ENCODE data around the gene NRXN2. TPM values are rescaled to one million over a fixed set of nuclear protein-coding genes. Genes with fewer than 3 reads are reported as not detected.

The NRXN2 gene
- total and polyA plus RNA-seq, 2 of the 13 experiments (the other 11 are each of a cell fraction or from before 2014, with no cell fraction given) = not detected

DNA sequence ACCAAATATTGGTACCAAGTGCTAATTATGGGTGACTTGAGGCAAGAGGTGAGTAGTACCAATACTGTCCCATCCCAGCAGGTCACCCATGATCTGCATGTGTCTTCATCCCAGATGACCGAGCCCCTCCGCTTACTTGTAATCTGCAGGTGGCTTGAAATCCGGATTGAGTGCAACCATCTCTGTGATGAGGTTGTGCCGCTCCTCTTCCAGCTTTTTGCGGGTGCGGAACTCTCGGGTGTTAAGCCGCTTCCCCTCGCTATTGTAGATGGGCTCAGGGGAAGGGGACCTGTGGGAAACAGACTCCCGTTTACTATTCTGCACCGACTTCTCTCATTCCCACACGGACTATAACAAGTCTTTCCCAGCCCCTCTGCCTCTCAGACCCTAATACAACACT, 47.1 kb upstream of the NRXN2 start:
- H3K4me3 ChIP-seq (replicated peaks in 1 of 3; ENCODE audit: insufficient read depth in 1 of 3, low read depth in 2 of 3, low read length in 3 of 3) = no peak overlapping the region
- POLR2A ChIA-PET = interaction anchor here (1.2 kb wide), 1 partner anchor 9 kb away, joined by 3 read pairs; the partner anchor contains the start of gene SF1
- H2AFZ ChIP-seq (ENCODE audit: low read length) = no peak overlapping the region
- H3K9ac ChIP-seq (ENCODE audit: insufficient read depth, low read depth, low read length) = no peak overlapping the region
- DNase-seq (ENCODE audit: low spot score) = no peak
- H3K27ac ChIP-seq (ENCODE audit: extremely low read length, insufficient read depth, low read length) = no peak overlapping the region
- no peak for FAIRE-seq
- in situ Hi-C loops (cut with HindIII; ENCODE audit: extremely low pct_ligation_motif_present, low pct_unique_long_range_greater_than_20kb) (no loop called here), intact Hi-C loops (cut with micrococcal nuclease; ENCODE audit: unreplicated experiment) (no loop called here)
- peak; percentile 36; the same call in 1 of the 2 replicates for TF ChIP-seq POLR2G (IDR thresholded peaks at IDR 0.05; ENCODE audit: low read depth, low read length)
- TF ChIP-seq MAFK (conservative IDR thresholded peaks at IDR 0.05 in 1 of 2, IDR thresholded peaks at IDR 0.05 in 1 of 2; ENCODE audit: low read length in 2 of 2) = no peak
- peak; percentile 91 for TF ChIP-seq RBM22 (optimal IDR thresholded peaks at IDR 0.05; ENCODE audit: low read length)
- no peak for TF ChIP-seq TOPORS (CRISPR knock-in tag; IDR thresholded peaks at IDR 0.05)
- TF ChIP-seq POLR2A (IDR thresholded peaks at IDR 0.05; ENCODE audit: insufficient read depth in 1 of 2, low read depth in 2 of 2, low read length in 2 of 2) = peak in 1 of 2 experiments; percentile 38; a peak in 2 of 4 replicates
- H3K79me2 ChIP-seq (ENCODE audit: insufficient read depth, low read length) = peaks cover 37% of the 10 kb centered on the region
- no peak for ATAC-seq
- H3K27me3 ChIP-seq (ENCODE audit: control insufficient read depth in 1 of 2, insufficient read depth in 2 of 2, low read length in 2 of 2) = no peaks in the 10 kb centered on the region
- BruUV-seq (replicated peaks) = no TSS peak
- no peak overlapping the region for H3K4me2 ChIP-seq (ENCODE audit: low read depth, low read length)
- CTCF ChIA-PET (ENCODE audit: low intra/inter-chr PET ratio, low total read pairs) = no interaction called here
- over 99% methylated on average over 12 of the region's 12 CpGs for WGBS (ENCODE audit: low lambda C conversion rate)
- H3K36me3 ChIP-seq (replicated peaks in 1 of 2; ENCODE audit: control insufficient read depth in 1 of 2, insufficient read depth in 2 of 2, low read length in 2 of 2) = peaks cover 62 to 90% of the 10 kb centered on the region in 2 experiments
- peaks cover 24% of the 10 kb centered on the region for H3K4me1 ChIP-seq (ENCODE audit: insufficient read depth, low read length)
- H4K20me1 ChIP-seq (ENCODE audit: insufficient read depth, low read length) = peaks cover 89% of the 10 kb centered on the region
- no peaks in the 10 kb centered on the region for H3K9me3 ChIP-seq (ENCODE audit: low read length)

GRCh38 chr11:64769283-64769682, 46.3 kb upstream of the NRXN2 start:
- H3K36me3 ChIP-seq (replicated peaks in 1 of 2; ENCODE audit: control insufficient read depth in 1 of 2, insufficient read depth in 2 of 2, low read length in 2 of 2) = peaks cover 64 to 92% of the 10 kb centered on the region in 2 experiments
- POLR2A ChIA-PET = no interaction called here
- H3K27ac ChIP-seq (ENCODE audit: extremely low read length, insufficient read depth, low read length) = no peak overlapping the region
- no peaks in the 10 kb centered on the region for H3K9me3 ChIP-seq (ENCODE audit: low read length)
- H3K4me2 ChIP-seq (ENCODE audit: low read depth, low read length) = no peak overlapping the region
- FAIRE-seq = no peak
- no TSS peak for BruUV-seq (replicated peaks)
- CTCF ChIA-PET (ENCODE audit: low intra/inter-chr PET ratio, low total read pairs) = no interaction called here
- 99% methylated on average over 6 of the region's 6 CpGs for WGBS (ENCODE audit: low lambda C conversion rate)
- peaks cover 89% of the 10 kb centered on the region for H4K20me1 ChIP-seq (ENCODE audit: insufficient read depth, low read length)
- no peak overlapping the region for H2AFZ ChIP-seq (ENCODE audit: low read length)
- peaks cover 15% of the 10 kb centered on the region for H3K4me1 ChIP-seq (ENCODE audit: insufficient read depth, low read length)
- H3K79me2 ChIP-seq (ENCODE audit: insufficient read depth, low read length) = peaks cover 31% of the 10 kb centered on the region
- no peaks in the 10 kb centered on the region for H3K27me3 ChIP-seq (ENCODE audit: control insufficient read depth in 1 of 2, insufficient read depth in 2 of 2, low read length in 2 of 2)
- intact Hi-C loops (cut with micrococcal nuclease; ENCODE audit: unreplicated experiment) (no loop called here), in situ Hi-C loops (cut with HindIII; ENCODE audit: extremely low pct_ligation_motif_present, low pct_unique_long_range_greater_than_20kb) (no loop called here)
- H3K4me3 ChIP-seq (replicated peaks in 1 of 3; ENCODE audit: insufficient read depth in 1 of 3, low read depth in 2 of 3, low read length in 3 of 3) = no peak overlapping the region
- no peak for ATAC-seq
- H3K9ac ChIP-seq (ENCODE audit: insufficient read depth, low read depth, low read length) = no peak overlapping the region
- no peak for DNase-seq (ENCODE audit: low spot score)
- TF ChIP-seq ZNF224 (CRISPR knock-in tag; IDR thresholded peaks at IDR 0.05) (no peak), ISX (CRISPR knock-in tag; conservative IDR thresholded peaks at IDR 0.05) (no peak), ZNF546 (CRISPR knock-in tag; conservative IDR thresholded peaks at IDR 0.05) (no peak), HOXA9 (CRISPR knock-in tag; IDR thresholded peaks at IDR 0.05; ENCODE audit: borderline replicate concordance) (no peak), ZNF280B (CRISPR knock-in tag; IDR thresholded peaks at IDR 0.05; ENCODE audit: borderline replicate concordance) (no peak), SRSF1 (optimal IDR thresholded peaks at IDR 0.05; ENCODE audit: low read depth, low read length) (no peak), ZNF44 (CRISPR knock-in tag; IDR thresholded peaks at IDR 0.05) (no peak), U2AF2 (IDR thresholded peaks at IDR 0.05; ENCODE audit: low read depth, low read length) (no peak)
- TF ChIP-seq, protein P1, sequence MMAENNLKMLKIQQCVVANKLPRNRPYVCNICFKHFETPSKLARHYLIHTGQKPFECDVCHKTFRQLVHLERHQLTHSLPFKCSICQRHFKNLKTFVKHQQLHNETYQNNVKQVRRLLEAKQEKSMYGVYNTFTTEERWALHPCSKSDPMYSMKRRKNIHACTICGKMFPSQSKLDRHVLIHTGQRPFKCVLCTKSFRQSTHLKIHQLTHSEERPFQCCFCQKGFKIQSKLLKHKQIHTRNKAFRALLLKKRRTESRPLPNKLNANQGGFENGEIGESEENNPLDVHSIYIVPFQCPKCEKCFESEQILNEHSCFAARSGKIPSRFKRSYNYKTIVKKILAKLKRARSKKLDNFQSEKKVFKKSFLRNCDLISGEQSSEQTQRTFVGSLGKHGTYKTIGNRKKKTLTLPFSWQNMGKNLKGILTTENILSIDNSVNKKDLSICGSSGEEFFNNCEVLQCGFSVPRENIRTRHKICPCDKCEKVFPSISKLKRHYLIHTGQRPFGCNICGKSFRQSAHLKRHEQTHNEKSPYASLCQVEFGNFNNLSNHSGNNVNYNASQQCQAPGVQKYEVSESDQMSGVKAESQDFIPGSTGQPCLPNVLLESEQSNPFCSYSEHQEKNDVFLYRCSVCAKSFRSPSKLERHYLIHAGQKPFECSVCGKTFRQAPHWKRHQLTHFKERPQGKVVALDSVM (CRISPR knock-in tag; IDR thresholded peaks at IDR 0.05) = no peak
- TF ChIP-seq, protein P2, sequence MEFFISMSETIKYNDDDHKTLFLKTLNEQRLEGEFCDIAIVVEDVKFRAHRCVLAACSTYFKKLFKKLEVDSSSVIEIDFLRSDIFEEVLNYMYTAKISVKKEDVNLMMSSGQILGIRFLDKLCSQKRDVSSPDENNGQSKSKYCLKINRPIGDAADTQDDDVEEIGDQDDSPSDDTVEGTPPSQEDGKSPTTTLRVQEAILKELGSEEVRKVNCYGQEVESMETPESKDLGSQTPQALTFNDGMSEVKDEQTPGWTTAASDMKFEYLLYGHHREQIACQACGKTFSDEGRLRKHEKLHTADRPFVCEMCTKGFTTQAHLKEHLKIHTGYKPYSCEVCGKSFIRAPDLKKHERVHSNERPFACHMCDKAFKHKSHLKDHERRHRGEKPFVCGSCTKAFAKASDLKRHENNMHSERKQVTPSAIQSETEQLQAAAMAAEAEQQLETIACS (CRISPR knock-in tag; IDR thresholded peaks at IDR 0.05) = no peak
